Astrocyte (in vitro differentiated cells and primary cell): Measurements from ENCODE around the gene GJD4.

Experiments used
- EZH2 ChIP-seq: IDR thresholded peaks from 2 replicates; pipeline ENCODE4 v1.6.1; 2012; ENCODE audit warnings: mild to moderate bottlenecking, low read length, inconsistent platforms; ENCODE audit not compliant: insufficient read depth
- TF ChIP-seq, protein P1 (sequence below): IDR thresholded peaks from 2 replicates; pipeline ENCODE4 v1.5.1; 2011; ENCODE audit warnings: low read depth, mild to moderate bottlenecking, inconsistent platforms, low read length, moderate library complexity; ENCODE audit not compliant: insufficient read depth

- TF ChIP-seq, protein P1, sequence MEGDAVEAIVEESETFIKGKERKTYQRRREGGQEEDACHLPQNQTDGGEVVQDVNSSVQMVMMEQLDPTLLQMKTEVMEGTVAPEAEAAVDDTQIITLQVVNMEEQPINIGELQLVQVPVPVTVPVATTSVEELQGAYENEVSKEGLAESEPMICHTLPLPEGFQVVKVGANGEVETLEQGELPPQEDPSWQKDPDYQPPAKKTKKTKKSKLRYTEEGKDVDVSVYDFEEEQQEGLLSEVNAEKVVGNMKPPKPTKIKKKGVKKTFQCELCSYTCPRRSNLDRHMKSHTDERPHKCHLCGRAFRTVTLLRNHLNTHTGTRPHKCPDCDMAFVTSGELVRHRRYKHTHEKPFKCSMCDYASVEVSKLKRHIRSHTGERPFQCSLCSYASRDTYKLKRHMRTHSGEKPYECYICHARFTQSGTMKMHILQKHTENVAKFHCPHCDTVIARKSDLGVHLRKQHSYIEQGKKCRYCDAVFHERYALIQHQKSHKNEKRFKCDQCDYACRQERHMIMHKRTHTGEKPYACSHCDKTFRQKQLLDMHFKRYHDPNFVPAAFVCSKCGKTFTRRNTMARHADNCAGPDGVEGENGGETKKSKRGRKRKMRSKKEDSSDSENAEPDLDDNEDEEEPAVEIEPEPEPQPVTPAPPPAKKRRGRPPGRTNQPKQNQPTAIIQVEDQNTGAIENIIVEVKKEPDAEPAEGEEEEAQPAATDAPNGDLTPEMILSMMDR = no peak
- TF ChIP-seq EZH2 = no peak
These were observed 37.1 kb downstream of the GJD4 start, which contains the start of gene FZD8 for GRCh38 chr10:35642035-35642792.
